HG03159 (cell line): Measurements from ENCODE around the gene SELENOO.

Experiments
- ATAC-seq: cut with Tn5 transposase; IDR thresholded peaks from one replicate; pipeline ENCODE4 v1.9.1; 2021; ENCODE audit warnings: mild to moderate bottlenecking, moderate library complexity; ENCODE audit not compliant: unreplicated experiment

The SELENOO gene

DNA sequence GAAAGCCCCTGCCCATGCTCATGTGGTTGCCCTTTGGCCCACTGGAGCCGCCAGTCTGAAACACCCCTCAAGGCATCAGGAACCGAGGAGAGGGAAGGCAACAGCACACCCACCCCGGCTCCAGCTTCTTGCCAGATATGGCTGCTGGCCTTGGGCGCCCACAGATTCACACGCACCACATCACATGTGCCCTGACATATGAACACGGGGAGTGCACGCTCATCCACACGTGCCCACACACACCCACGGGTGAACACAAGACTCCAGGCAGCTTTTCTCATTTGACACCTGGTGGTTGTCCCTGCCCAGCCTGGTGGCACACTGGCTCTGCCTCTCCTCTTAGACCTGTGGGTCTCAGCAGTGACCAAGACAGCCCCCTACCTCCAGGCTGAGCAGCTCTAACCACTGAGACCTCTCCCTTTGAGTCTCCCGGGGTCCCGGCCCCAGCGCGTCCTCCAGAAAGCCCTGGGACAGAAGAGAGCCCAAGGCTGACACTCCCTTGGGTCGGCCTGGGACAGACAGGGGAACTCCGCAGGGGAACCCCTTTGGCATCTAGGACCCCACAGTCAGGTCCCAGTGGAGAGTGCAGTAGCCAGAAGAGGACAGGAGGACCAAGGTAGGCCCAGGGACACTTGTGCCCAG lies 63.4 kb downstream of the SELENOO start:
- no peak for ATAC-seq

- no peak for ATAC-seq
Observed at GRCh38 chr22:50264946-50265669, 64.3 kb downstream of the SELENOO start.

GRCh38 chr22:50266994-50267393 lies 66.2 kb downstream of the SELENOO start:
- no peak for ATAC-seq
